NB4 (cell line): ENCODE measurements around the gene AMELX.

Source experiments
- POLR2A ChIP-seq: IDR thresholded peaks from 2 replicates; pipeline ENCODE4 v1.6.1; 2011; ENCODE audit warnings: mild to moderate bottlenecking; ENCODE audit not compliant: insufficient read length; ENCODE audit errors: extremely low read depth
- TF ChIP-seq, protein P1 (sequence below): IDR thresholded peaks from one replicate; pipeline ENCODE4 v1.5.1; 2012; ENCODE audit warnings: low read depth, low read length
- TF ChIP-seq, protein P2 (sequence below): IDR thresholded peaks from 2 replicates; pipeline ENCODE4 v1.6.1; 2011; ENCODE audit warnings: low read depth, low read length

DNA sequence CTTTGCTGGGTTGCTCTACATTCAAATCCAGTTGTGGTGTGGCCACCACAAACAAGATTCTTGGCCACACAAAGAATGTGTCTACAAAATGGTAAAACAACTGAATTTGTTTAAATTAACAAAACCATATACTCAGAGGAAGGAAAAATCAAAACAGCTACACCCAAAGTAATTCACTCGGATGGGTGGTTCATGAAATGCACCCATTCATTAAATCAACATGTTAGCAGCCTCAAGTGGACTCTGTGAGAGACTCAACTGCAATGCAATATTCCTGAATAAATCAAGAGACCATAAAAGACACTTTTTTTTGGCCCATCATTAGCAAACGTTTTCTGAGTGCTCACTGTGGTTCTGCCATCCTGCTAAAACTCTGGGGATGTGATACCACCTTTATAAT lies 11.2 kb upstream of the AMELX start:
- TF ChIP-seq, protein P1, sequence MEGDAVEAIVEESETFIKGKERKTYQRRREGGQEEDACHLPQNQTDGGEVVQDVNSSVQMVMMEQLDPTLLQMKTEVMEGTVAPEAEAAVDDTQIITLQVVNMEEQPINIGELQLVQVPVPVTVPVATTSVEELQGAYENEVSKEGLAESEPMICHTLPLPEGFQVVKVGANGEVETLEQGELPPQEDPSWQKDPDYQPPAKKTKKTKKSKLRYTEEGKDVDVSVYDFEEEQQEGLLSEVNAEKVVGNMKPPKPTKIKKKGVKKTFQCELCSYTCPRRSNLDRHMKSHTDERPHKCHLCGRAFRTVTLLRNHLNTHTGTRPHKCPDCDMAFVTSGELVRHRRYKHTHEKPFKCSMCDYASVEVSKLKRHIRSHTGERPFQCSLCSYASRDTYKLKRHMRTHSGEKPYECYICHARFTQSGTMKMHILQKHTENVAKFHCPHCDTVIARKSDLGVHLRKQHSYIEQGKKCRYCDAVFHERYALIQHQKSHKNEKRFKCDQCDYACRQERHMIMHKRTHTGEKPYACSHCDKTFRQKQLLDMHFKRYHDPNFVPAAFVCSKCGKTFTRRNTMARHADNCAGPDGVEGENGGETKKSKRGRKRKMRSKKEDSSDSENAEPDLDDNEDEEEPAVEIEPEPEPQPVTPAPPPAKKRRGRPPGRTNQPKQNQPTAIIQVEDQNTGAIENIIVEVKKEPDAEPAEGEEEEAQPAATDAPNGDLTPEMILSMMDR: no peak
- no peak for TF ChIP-seq POLR2A
- TF ChIP-seq, protein P2, sequence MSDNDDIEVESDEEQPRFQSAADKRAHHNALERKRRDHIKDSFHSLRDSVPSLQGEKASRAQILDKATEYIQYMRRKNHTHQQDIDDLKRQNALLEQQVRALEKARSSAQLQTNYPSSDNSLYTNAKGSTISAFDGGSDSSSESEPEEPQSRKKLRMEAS: no peak
